DMS114 treated with DMSO at 0.1 percent for 48 hours (cell line): ENCODE data around the gene PARD3.

ENCODE experiments used
- DNase-seq: peaks from one replicate; lab custom pipeline; 2025; ENCODE audit not compliant: unreplicated experiment; lab: John Stamatoyannopoulos, UW

The PARD3 gene

GRCh38 chr10:34825414-34825813 lies 10.3 kb upstream of the PARD3 start:
- no peak for DNase-seq

- no peak for DNase-seq
Measured at GRCh38 chr10:34824870-34825269, 9.8 kb upstream of the PARD3 start.

- no peak for DNase-seq
Measured at GRCh38 chr10:34821587-34822585, 6.8 kb upstream of the PARD3 start.

GRCh38 chr10:34817586-34817985 lies 2.5 kb upstream of the PARD3 start:
- DNase-seq, result no peak

GRCh38 chr10:34817054-34817453 lies 2.0 kb upstream of the PARD3 start:
- no peak for DNase-seq

- DNase-seq, result peak; percentile 47
Measured at GRCh38 chr10:34816501-34817002, 1.5 kb upstream of the PARD3 start.

- DNase-seq, result no peak
Measured at GRCh38 chr10:34816085-34816496, 995 bp upstream of the PARD3 start.

GRCh38 chr10:34814913-34815184 lies 247 bp downstream of the PARD3 start:
- no peak for DNase-seq

GRCh38 chr10:34814223-34814912 lies 728 bp downstream of the PARD3 start:
- DNase-seq, result peak; percentile 19

- DNase-seq, result no peak
Measured at GRCh38 chr10:34813626-34814222, 1.4 kb downstream of the PARD3 start.

- DNase-seq, result no peak
Measured at GRCh38 chr10:34812771-34813170, 2.3 kb downstream of the PARD3 start.

GRCh38 chr10:34811968-34812514 lies 3.1 kb downstream of the PARD3 start:
- DNase-seq, result no peak

GRCh38 chr10:34811126-34811967 lies 3.7 kb downstream of the PARD3 start:
- no peak for DNase-seq

- no peak for DNase-seq
Measured at GRCh38 chr10:34809796-34810195, 5.3 kb downstream of the PARD3 start.

GRCh38 chr10:34808801-34809745 lies 6.0 kb downstream of the PARD3 start:
- DNase-seq, result no peak

GRCh38 chr10:34808336-34808735 lies 6.8 kb downstream of the PARD3 start:
- no peak for DNase-seq

- DNase-seq, result no peak
Measured at GRCh38 chr10:34804306-34804705, 10.8 kb downstream of the PARD3 start.

- DNase-seq, result no peak
Measured at GRCh38 chr10:34802692-34803091, 12.4 kb downstream of the PARD3 start.

GRCh38 chr10:34801097-34801733 lies 13.9 kb downstream of the PARD3 start:
- DNase-seq, result no peak
